ENCODE results near the gene KCTD3.

The KCTD3 gene

DNA sequence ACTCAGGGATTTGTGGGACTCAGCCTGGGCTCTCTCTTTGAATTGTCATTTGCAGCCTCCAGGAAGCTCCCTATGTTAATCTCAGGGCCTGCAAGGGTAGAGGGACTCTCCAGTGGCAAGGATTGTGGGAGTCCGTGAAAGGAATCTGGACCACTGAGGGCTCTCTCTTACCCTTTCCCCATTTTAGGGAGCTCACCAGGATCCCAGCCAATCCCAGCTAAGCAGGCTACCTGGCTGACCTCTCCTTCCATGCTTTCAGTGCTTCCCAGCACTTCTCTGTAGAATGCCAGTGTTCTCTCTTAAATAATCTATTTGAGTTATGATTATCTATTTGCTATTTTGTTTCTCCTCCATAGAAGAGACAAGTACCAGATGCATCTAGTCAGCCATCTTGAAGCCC, 9.6 kb upstream of the KCTD3 start:
- DNase-seq (ENCODE audit: low spot score), result no peak

DNA sequence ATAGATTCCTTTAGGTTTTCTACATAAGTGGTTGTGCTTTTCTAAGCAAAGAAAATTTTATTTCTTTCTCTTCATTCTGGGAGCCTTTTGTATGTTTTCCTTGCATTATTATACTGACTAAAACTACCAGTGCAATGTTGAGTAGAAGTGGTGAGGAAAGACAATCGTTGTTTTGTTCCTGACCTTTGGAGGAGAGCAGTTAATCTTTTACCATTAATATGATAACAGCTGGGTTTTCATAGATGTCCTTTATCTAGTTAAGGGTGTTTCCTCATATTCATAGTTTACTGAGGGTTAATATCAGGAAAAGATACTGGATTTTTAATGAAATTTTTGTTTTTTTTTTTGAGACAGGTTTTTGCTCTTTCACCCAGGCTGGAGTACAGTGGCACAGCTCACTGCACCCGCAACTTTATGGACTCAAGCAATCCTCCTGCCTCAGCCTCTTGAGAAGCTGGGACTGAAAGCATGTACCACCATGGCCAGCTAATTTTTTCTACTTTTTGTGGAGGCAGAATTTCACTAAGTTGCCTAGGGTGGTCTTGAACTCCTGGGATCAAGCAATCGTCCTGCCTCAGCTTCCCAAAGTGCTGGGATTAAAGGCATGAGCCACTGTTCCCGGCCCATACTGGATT, 9.0 kb upstream of the KCTD3 start:
- DNase-seq (ENCODE audit: low spot score), result no peak

DNA sequence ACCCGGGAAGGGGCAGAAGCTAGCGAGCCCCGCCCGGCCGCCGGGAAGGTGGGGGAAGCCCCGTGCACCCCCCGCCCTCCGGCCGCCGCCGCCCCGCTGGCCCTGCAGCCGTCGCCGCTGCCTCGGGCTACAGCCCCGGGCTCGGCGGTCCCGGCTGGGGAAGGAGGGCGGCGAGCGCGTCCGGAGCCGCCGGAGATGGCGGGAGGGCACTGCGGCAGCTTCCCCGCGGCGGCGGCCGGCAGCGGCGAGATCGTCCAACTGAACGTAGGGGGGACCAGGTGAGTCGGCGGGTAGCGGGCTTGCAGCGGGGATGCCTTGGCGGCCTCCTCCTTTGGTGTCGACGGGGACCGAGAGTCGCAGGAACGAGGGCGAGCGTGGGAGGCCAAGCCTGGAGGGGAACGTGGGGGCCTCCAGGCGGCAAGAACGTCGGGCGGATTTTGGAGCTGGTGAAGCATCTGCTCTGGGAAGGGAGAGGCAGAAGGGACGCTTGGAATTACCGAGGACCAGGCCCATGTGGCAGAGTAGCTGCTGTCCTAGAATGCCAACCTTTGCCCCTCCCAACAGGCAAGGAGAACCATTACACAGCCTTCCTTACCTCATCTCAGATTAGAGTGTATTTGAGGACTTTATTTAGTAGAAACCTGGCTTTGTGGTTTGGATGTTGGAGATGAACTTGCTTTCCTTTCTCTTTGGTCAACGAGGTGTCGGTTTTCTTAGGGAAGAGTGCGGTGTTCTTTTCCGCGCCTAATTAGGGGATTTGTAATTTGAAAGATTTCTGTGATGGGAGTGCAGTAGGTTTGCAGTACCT, 591 bp downstream of the KCTD3 start:
- DNase-seq (ENCODE audit: low spot score), result peak; percentile 88

DNA sequence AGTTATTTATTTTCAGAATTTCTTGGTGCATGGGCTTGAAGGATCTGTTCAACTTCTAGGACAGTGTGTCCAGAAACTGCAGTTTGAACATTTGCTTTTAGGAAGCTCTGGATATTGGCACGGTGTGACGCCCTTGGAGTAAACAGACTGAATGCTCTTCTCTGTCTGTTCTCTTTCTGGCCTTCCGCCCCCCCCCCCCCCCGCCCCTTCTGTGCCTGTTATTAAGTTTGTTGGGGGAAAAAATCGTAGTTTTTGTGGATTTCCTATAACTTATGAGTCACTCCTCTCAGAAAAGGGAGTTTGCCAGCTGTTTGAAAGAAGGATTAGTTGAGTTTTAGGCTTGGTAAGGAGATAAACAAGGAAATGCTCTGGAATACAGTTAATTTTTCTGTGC, 1.2 kb downstream of the KCTD3 start:
- DNase-seq (ENCODE audit: low spot score), result peak; percentile 53

DNA sequence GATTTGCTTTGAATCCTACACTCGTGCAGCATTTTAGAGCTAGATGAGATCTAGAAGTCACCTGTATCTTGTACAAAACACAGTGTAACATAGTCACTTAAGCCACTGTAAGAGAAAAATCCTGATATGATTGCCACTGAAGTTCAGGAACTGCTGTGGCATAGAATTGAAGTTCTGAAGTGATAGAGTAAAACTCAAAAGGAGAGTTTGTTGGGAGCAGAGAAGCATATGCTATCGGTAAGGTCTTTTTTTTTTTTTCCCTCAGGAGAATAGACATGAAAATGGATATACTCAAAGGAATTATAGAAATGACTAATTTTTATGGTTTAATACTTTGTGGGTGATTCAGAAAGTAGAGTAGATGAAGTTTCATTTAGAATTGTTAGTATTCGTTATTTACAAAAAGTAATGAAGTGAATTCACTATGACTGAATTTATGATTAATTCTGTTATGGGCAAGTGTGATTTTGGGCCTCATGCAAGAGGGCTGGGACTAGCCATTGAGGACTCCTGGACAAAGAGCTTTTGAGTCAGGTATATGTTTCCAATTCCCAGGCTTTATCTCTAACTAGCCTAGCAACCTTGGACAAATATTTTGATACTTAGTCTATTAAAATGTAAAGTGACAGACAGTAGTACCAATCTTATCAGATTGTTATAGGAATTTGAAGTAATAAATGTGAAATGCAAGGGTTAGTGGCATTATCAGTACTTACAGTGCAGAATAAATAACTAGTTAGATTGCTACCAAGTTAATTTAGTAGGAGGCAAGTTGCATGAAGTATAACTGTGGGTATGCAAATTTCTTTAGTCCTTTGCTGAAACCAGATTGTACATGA, 3.1 kb downstream of the KCTD3 start:
- no peak for DNase-seq (ENCODE audit: low spot score)

DNA sequence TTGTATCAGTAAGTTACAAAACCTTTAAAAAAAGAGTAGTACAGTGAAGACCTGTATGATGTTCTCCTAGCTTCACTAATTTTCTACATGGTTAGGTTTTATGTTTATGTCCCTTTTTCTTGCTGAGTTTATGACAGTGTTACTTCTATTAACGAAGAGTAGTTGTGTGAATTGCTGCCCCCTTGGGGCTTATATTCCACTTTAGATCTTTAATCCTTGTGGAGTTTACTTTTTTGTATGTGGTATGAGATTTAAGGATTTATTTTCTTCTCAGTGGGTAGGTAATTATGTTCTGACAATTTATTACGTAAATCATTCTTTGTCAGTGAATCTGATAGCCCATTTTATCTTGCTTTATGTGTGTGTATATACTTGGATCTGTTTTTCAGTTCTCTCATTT, 14.8 kb downstream of the KCTD3 start:
- DNase-seq (ENCODE audit: low spot score), result no peak

DNA sequence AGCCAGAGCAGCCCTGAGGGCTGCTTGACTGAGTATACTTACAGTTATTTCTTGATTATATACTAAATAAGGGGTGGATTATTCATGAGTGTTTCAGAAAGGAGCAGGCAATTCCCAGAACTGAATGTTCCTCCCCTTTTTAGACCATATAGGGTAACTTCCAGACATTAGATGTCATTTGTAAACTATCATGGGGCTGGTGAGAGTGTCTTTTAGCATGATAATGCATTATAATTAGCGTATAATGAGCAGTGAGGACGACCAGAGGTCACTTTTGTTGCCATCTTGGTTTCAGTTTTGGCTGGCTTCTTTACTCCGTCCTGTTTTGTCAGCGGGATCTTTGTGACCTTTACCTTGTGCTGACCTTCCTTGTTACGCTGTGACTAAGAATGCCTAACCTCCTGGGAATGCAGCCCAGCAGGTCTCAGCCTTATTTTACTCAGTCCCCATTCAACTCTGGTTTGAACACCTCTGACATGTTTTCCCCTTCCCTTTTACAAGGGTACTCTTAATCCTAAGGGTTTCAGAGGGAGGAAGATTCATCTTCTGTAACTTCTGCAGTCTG, 16.2 kb downstream of the KCTD3 start:
- no peak for DNase-seq (ENCODE audit: low spot score)

DNA sequence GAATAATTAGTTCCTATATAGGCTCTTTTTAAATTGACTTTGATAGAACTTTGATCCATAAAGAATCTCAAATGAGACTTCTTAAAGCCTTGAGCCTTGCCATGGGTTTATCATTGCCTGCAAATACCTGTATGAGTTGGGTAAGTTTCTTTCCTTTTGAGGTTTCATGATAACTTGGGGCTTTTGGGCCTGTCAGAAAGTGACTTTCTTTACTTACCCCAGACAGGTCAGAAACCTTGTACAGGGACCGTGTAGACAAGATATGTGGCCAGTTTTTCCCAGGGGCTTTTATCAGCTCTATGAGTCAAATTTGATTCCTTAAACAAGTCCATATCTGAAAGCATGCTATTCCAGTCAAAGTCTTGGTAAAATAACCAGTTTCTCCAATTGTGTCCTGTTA, 17.3 kb downstream of the KCTD3 start:
- no peak for DNase-seq (ENCODE audit: low spot score)

DNA sequence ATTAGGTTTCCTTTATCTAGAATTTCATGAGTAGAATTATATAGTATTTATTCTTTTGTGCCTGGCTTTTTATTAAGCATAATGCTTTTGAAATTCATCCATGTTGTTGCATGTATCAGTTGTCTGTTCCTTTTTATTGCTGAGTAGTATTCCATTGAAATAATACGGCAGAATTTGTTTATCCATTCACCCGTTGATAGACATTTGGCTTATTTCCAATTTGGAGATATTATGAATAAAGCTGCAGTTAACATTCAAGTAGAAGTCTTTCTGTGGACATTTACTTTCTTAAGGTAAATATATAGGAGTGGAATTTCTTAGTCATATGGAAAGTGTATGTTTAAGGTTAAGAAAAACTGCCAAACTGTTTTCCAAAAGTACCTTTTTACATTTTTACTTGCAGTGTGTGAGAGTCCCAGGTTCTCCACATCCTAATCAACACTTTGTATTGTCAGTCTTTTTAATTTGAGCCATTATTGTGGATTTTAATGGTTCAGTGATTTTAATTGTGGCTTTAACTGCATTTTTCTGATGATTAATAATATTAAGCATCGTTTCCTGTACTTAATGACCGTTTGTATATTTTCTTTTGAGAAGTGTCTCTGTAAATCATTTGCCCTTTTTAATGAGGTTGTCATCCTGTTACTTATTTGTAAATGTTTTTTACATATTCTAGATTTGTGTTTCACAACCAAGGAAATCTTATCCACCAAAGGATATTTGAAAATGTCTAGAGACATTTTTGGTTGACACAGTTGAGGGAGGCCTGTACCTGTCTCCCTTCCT, 22.7 kb downstream of the KCTD3 start:
- DNase-seq (ENCODE audit: low spot score), result no peak

DNA sequence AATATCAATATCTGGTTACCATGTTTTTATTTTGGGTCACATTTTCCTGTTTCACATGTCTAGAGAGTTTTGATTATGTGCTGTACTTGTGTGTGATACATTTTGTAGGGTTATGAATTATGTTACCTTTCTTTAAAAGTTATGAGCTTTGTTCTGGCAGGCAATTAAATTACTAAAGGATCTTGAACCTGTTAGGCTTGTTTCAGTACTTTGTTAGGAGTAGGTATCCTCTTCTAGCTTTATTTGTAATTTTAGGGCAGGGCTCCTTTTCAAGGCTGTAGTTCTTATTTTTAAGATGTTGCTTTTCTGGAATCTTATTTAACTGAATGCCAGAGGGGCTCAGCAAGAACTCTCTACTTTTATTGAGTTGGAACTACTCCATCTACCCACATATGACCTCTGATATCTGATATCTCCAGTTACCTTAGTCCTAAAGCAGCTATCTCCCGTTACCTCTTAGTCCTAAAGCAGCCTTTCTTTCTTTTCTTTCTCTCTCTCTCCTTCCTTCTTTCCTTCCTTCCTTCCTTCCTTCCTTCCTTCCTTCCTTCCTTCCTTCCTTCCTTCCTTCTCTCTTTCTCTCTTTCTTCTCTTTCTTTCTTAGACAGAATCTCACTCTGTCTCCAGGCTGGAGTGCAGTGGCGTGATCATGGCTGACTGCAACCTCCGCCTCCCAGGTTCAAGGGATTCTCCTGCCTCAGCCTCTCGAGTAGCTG, 23.8 kb downstream of the KCTD3 start:
- DNase-seq (ENCODE audit: low spot score), result no peak

DNA sequence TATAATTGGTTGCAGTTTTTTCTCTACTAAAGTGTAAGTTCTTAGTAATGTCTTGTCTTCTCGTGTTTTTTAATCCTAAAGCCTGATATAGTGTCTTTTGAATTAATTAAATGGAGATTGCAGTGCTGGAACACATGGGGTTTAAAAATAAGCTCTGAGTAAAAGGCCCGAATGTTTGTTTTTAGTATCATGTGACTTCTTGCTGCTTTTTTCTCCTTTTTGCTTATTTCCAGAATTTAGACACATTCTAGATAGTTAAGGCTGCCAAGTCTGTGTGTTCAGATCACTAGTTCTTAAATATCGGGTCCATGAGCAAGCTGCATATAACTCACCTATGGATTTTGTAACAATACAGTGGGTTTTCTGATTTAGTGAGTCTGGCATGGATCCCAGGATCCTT, 27.5 kb downstream of the KCTD3 start:
- no peak for DNase-seq (ENCODE audit: low spot score)

DNA sequence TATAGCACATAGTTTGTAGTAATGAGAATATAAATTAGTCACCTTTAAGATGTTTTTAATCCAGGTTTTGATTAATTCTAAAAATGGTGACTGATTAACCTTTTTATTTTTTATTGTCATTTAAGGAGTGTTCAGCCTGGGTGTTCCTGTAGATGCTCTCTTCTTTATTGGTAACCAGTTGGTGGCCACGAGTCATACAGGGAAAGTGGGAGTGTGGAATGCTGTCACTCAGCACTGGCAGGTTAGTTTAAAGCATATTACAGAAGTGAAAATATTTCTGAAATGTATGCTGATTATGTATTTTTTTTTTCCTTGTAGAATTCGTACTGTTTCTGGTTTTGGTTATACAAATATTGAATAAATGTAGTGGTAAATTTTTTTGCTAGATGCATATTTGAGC, 28.1 kb downstream of the KCTD3 start:
- DNase-seq (ENCODE audit: low spot score), result no peak

DNA sequence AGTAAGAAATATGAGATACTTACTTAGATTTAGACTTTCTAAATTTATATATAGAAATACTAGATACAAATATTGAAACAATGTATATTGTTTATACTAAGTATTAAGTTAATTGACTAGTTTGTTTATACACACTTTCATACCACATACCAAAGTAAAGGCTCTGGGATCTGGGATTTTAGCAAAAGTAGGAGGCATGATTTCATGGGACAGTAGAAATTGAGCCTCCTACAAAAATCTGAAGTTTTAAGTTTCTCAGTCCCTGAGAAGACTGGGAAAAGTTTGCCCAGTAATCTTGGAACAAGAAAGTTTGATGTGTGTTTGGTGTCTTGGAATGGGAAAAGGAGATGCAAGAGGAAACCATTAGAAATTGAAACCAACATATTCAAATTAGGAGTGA, 30.9 kb downstream of the KCTD3 start:
- DNase-seq (ENCODE audit: low spot score), result no peak

DNA sequence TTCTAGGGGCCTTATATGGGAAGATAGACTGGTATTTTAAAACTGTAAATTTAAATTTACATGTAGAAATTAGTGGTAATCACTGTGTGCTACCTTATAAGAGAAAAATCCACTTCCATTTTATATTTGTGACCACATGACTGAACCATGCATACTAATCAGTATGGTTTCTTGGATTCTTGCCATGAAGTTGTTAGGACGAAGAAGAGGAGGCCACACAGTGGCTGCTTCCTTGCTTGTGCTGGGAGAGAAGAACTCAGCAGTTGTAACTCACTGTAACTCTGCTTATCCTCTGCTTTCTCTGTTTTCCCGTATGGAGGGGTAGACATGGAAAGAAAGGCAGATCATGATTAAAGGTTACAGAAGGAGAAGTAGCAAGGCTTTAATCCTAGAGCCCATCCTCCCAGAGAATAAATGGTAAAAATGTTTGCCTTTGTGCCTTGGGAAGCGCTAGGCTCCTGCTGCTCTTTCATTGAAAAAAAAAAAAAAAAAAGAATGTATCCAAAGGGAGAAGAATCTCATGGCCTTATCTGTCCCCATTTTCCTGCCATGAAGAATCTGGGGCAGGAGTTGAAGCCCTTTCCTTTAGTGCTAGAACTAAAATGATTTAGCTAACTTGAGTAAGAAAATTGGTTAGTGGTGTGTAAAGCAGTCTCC, 32.4 kb downstream of the KCTD3 start:
- DNase-seq (ENCODE audit: low spot score), result no peak

DNA sequence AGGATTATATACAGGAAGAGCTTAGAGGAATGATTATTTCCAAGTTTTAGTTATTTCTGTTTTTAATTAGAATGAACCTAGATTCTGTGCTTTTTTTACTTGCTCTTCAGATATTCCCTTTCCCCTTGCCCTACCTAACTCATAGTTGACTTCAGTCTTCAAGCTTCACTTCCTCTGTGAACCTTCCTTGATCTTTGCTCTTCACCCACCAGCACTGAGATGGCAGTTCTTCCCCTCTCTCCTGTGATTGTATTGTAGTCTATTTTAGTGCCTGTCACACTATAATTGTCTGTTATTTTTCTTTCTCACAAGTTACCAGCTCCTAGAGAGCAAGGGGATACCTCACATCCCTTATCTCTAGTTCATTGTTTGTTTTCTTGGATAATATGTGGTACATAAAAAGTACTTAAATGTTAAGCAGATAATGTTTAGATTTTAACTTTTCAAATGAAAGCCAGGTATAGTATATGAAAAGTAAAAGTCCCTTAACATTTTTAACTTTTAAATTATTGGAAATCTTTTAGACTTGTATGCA, 33.2 kb downstream of the KCTD3 start:
- no peak for DNase-seq (ENCODE audit: low spot score)

DNA sequence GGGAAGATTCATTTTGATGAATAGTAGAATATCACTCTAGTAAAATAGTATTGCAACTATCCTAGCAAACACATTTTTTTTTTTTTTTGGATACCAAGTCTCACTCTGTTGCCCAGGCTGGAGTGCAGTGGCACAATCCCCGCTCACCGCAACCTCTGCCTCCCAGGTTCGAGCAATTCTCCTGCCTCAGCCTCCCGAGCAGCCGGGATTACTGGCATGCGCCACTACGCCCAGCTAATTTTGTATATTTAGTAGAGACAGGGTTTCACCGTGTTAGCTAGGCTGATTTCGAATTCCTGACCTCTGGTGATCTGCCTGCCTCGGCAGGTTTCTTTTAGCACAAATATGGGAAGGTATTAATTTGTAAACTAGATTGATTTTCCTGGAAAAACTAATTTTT, 33.8 kb downstream of the KCTD3 start:
- DNase-seq (ENCODE audit: low spot score), result no peak

DNA sequence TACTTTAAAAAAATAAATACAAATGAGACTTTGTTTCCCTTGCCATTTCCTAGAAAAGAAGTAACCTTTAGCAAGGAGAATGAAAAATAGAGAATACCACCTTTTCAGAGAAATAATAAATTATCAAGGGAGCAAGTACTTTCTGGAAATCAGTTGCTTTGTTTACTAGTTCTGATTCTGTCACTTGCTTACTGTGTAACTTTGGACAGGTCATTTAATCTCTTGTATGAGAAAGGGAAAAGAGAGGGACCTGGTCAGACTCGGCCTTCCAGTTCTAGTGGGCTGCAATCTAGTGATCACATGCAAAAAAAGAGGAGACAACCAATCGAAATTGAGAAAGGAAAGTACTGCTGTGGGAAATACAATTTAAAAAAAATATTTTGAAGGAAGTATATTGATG, 34.2 kb downstream of the KCTD3 start:
- DNase-seq (ENCODE audit: low spot score), result no peak

DNA sequence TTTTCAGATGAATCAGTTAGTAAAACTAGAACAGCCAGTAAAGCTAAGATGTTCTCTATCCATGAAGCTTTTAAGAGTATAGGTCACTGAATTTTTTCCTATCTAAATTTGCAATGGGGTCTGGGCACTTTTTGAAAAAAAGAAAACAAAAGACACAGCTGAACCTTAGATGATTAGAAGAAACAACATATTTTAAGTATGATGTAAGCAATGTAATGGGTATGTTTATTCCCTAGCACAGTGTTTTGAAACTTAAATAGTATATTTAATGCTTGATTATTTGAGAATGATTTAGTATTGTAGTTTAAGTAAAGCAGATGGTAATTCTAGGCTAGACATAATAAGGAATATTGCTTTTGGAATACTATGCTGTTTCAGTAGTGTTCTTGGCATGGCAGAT, 36.2 kb downstream of the KCTD3 start:
- no peak for DNase-seq (ENCODE audit: low spot score)

DNA sequence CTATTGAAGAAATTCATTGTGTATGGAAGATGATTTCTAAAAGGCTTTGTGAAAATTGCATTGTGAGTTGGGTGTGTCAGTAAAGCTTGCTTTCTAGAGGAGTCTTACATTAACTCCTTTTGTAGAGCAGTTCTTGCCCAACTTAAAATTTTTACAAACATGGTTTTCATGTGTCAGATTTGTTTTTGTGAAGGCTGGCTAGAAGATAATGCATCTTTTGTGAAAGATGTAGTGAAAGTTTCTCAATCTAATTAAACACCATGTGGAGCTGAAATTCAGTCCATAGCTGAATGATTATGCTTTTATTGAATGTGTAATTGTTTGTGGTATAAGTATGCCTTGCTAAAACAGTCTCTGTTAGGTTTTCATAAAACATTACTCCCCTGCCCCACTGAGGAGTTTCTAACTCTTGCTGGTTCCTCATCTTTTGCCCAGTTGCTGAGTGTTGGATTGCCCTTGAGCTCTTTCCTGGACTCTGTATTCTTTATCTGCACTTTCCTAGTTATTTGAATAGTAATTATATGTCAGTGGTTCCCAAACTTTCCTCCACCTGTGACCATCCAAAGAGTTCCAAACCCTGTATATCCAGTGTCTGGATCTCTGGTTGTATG, 38.0 kb downstream of the KCTD3 start:
- no peak for DNase-seq (ENCODE audit: low spot score)

DNA sequence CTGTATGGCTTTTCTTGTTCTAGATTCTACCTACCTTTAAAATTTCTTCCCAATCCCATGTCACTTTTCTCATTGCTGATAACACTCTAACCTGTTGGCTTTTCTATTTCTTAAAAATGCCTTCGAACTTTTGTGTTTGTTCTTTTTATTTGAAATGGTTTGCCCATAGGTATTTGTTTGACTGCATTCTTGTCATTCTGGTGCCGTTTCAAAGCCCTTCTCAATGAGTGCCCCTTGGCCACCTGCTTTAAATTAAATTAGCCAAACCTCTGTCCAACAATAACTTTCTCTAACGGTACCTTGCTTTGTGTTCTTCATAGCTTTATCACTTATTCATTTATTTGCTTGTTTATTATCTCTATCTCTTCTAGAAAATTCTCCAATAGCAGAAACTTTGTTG, 38.9 kb downstream of the KCTD3 start:
- no peak for DNase-seq (ENCODE audit: low spot score)
